ENCODE data around the gene ZNF536.

ZNF536 gene

GRCh38 chr19:30606114-30607050 lies 234.2 kb downstream of the ZNF536 start:
- DNase-seq (ENCODE audit: low read depth, low spot score): no peak
